ENCODE data around the gene SLC23A2.

Gene SLC23A2

DNA sequence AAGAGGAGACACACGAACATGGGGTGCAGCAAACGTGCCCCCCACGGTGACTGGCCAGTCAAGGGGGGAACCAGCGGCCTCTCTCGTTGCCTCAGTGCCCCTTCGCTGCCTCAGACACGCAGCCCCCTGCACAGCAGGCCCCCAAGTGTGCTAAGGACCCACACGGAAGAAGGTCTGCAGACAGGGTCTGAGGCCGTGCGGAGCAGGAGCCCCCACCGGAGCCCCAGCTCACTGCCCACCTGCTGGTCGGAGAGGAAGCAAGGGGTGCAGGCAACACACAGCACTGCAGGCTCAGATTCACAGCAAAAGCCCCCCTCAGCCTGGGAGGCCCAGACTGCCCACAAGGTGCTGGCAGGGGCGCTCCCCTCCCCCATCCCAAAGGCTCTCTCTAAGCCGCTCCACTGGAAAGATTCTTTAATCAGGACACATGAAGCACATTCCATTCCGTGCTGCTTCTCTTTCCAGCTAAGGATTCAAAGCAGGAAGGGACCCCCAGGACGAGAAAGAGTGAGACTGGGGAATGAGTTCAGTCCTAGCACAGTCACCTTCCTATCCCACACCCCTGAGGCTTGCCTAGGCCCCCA, 105.1 kb downstream of the SLC23A2 start:
- Histone ChIP-seq H3K36me3 (ENCODE audit: control insufficient read depth, low read length) (peaks cover 53% of the 10 kb centered on the region), H3K79me2 (ENCODE audit: control insufficient read depth, low read length) (peaks cover 25% of the 10 kb centered on the region), H3K4me2 (ENCODE audit: low read length) (peak overlapping the region; percentile 63), H3K27me3 (ENCODE audit: control insufficient read depth, low read length) (no peaks in the 10 kb centered on the region), H4K20me1 (ENCODE audit: control insufficient read depth, insufficient read depth, low read depth, low read length) (no peaks in the 10 kb centered on the region), H3K27ac (ENCODE audit: low read depth, low read length) (peak overlapping the region; percentile 66), H3K4me3 (ENCODE audit: low read length) (peak overlapping the region; percentile 43), H3K4me1 (ENCODE audit: control insufficient read depth, low read length) (peaks cover 51% of the 10 kb centered on the region), H3F3A (ENCODE audit: control insufficient read depth, insufficient read depth) (0 out of 2 replicates have a peak, but pooled peaks cover 6% of the 10 kb centered on the region), H3K9me3 (ENCODE audit: control insufficient read depth, insufficient read depth, low read length) (no peaks in the 10 kb centered on the region), H3K9me2 (replicated peaks; ENCODE audit: control insufficient read depth, low read length) (no peaks in the 10 kb centered on the region)
- TF ChIP-seq, protein P1, sequence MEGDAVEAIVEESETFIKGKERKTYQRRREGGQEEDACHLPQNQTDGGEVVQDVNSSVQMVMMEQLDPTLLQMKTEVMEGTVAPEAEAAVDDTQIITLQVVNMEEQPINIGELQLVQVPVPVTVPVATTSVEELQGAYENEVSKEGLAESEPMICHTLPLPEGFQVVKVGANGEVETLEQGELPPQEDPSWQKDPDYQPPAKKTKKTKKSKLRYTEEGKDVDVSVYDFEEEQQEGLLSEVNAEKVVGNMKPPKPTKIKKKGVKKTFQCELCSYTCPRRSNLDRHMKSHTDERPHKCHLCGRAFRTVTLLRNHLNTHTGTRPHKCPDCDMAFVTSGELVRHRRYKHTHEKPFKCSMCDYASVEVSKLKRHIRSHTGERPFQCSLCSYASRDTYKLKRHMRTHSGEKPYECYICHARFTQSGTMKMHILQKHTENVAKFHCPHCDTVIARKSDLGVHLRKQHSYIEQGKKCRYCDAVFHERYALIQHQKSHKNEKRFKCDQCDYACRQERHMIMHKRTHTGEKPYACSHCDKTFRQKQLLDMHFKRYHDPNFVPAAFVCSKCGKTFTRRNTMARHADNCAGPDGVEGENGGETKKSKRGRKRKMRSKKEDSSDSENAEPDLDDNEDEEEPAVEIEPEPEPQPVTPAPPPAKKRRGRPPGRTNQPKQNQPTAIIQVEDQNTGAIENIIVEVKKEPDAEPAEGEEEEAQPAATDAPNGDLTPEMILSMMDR (IDR thresholded peaks at IDR 0.05; ENCODE audit: low read depth, low read length, poor library complexity, severe bottlenecking), result no peak
- TF ChIP-seq EZH2phosphoT487 (IDR thresholded peaks at IDR 0.05; ENCODE audit: borderline replicate concordance, low read length), result no peak

DNA sequence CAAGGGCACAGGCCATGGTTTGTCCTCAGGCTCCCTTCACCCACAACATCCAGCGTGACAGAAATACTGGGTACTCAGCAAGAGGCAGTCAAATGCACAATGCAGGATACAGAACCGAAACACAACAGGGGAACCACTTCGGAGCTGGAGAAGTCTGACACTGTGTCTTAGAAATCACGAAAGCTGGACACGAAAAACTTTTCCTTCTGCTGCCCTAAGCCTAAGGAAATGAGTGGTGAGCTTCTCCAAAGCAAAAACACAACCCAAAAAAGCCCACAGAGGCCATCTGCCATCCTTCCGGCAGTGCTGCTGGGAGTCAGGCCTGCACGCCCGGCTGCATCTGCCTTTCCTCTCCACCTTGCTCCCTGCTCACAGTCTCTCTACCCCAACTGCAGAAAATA, 106.3 kb downstream of the SLC23A2 start:
- peaks cover 51% of the 10 kb centered on the region for H3K4me1 ChIP-seq (ENCODE audit: control insufficient read depth, low read length)
- H4K20me1 ChIP-seq (ENCODE audit: control insufficient read depth, insufficient read depth, low read depth, low read length), result no peaks in the 10 kb centered on the region
- H3F3A ChIP-seq (ENCODE audit: control insufficient read depth, insufficient read depth), result 0 out of 2 replicates have a peak, but pooled peaks cover 6% of the 10 kb centered on the region
- TF ChIP-seq, protein P1 (IDR thresholded peaks at IDR 0.05; ENCODE audit: low read depth, low read length, poor library complexity, severe bottlenecking), result no peak
- TF ChIP-seq EZH2phosphoT487 (IDR thresholded peaks at IDR 0.05; ENCODE audit: borderline replicate concordance, low read length), result no peak
- H3K4me3 ChIP-seq (ENCODE audit: low read length), result peak overlapping the region; percentile 43
- H3K27me3 ChIP-seq (ENCODE audit: control insufficient read depth, low read length), result no peaks in the 10 kb centered on the region
- H3K27ac ChIP-seq (ENCODE audit: low read depth, low read length), result peak overlapping the region; percentile 66
- peaks cover 54% of the 10 kb centered on the region for H3K36me3 ChIP-seq (ENCODE audit: control insufficient read depth, low read length)
- H3K9me3 ChIP-seq (ENCODE audit: control insufficient read depth, insufficient read depth, low read length), result no peaks in the 10 kb centered on the region
- no peaks in the 10 kb centered on the region for H3K9me2 ChIP-seq (replicated peaks; ENCODE audit: control insufficient read depth, low read length)
- H3K4me2 ChIP-seq (ENCODE audit: low read length), result peak overlapping the region; percentile 63
- peaks cover 25% of the 10 kb centered on the region for H3K79me2 ChIP-seq (ENCODE audit: control insufficient read depth, low read length)

DNA sequence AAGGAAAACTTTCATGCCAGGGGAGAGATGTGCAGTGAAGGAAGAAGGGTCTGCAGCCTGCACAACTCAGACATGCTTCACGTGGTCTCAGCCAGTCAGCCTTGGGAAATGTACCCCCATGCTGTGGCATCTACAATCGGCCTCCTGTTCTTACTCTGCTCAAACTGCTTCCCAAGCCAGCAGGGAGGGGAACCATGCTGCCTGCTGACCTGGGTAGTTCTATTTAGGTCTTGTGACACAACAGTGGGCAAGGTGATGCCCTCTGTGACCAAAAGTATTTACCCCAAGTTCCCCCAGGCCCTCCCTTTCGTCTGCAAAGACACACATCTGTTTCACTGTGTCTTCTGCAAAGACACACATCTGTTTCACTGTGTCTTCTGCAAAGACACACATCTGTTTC, 106.9 kb downstream of the SLC23A2 start:
- Histone ChIP-seq H3K27ac (ENCODE audit: low read depth, low read length) (peak overlapping the region; percentile 66), H3K36me3 (ENCODE audit: control insufficient read depth, low read length) (peaks cover 57% of the 10 kb centered on the region), H3K79me2 (ENCODE audit: control insufficient read depth, low read length) (peaks cover 25% of the 10 kb centered on the region), H3K4me3 (ENCODE audit: low read length) (peak overlapping the region; percentile 43), H3F3A (ENCODE audit: control insufficient read depth, insufficient read depth) (0 out of 2 replicates have a peak, but pooled peaks cover 6% of the 10 kb centered on the region), H3K27me3 (ENCODE audit: control insufficient read depth, low read length) (no peaks in the 10 kb centered on the region), H4K20me1 (ENCODE audit: control insufficient read depth, insufficient read depth, low read depth, low read length) (no peaks in the 10 kb centered on the region), H3K4me1 (ENCODE audit: control insufficient read depth, low read length) (peaks cover 51% of the 10 kb centered on the region), H3K9me2 (replicated peaks; ENCODE audit: control insufficient read depth, low read length) (no peaks in the 10 kb centered on the region), H3K4me2 (ENCODE audit: low read length) (peak overlapping the region; percentile 63), H3K9me3 (ENCODE audit: control insufficient read depth, insufficient read depth, low read length) (no peaks in the 10 kb centered on the region)
- TF ChIP-seq, protein P1 (IDR thresholded peaks at IDR 0.05; ENCODE audit: low read depth, low read length, poor library complexity, severe bottlenecking), result no peak
- TF ChIP-seq EZH2phosphoT487 (IDR thresholded peaks at IDR 0.05; ENCODE audit: borderline replicate concordance, low read length), result no peak
